Amygdala (tissue), 56 donors: ENCODE data around the gene TEKT3.

Experiments used
- DNase-seq, 56 donors: peaks; one replicate each; lab custom pipeline; 2025; lab: John Stamatoyannopoulos, UW

Gene TEKT3

DNA sequence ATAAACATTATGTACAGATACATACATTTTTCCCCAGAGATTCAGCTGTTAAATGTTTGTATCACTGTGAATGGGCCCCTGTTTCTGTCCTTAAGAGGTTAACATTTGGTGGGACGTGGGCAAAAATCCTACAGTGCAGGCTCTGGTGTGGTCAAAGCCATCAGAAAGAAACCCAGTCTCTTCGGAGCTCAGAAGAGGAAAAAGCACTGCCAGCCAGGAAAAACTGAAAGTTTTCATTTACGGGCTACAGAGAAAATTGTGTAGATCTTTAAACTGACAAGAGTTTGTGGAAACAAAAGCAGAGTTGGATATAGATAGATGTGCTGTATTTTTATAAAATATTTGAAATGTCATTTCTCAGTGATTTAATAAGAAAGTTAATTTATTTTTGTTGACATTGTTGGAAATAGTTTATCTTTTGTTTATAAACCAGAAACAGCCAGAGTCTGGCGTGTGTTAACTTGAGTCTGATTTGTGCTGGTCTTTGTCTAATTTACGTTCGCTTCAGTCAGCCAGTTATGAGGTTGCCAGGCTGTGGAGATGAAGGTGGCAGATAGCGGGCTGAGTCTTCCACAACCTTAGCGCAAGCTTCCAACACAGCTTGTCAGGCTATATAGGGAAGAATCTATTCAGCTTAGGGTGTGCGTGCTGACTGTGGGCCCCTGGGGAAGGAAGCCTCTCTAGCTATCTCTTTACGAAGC is 9.5 kb upstream of the TEKT3 start:
- DNase-seq = no peak

DNA sequence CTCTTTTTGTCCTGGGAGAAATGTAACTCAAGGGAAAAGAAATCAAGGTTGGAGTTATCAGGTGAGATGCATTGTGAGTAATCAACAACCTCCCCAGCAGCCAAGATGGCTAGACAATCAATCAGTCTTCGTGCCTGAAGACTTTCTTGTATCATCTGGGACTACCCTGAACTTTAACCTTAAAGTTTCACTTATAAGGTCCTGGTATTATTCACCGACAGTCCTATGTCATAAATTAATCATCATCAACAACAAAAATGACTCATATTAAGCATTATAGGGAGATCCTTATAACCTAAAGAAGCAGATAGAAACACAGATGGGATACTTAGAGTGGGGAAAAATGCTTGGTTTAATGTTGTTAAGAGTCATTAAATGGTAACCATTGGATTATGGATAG is 7.7 kb upstream of the TEKT3 start:
- no peak for DNase-seq

DNA sequence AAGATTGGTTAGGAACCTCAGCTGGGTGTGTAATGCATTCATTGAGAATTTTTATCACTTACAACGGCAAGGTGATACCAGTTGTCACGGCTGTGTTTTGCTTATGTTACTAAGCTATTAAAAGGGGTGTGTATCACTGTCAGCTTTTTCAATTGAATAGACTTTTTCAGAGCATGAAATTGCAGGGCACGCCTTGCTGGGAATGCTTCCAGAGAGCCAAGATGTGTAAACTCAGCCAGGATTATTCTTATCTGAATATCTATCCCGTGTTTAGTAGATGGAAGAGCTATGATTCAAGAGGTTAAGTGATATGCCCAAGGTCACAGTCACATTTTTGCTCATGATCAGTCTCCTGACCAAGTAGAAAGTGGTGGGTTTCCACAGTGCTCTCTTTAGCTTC is 6.6 kb upstream of the TEKT3 start:
- DNase-seq = no peak

DNA sequence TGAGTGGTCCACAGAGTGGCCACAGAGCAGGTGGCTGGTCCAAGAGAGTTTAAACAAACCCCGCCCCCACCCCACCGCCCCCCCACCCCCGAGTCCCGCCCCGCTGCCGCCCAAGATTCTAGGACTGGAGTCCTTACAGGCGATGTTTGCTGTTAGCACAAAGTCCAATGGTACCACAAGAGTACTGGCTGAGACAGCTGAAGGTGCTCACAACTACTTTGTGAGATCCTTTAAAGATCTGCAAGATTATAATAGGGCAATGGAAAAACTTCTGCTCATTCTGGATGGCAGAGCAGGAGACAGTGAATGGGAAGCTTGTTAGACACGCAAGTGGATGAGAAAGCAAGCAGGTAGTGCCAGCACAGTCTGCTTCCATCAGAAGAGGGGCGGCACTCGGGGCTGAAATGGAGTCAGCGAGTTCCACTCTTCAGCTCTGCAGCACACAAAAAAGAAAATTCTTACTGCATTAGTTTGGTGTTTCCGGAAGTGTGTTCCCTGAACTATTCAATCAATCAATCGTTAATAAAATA is 4.7 kb upstream of the TEKT3 start:
- DNase-seq = no peak

DNA sequence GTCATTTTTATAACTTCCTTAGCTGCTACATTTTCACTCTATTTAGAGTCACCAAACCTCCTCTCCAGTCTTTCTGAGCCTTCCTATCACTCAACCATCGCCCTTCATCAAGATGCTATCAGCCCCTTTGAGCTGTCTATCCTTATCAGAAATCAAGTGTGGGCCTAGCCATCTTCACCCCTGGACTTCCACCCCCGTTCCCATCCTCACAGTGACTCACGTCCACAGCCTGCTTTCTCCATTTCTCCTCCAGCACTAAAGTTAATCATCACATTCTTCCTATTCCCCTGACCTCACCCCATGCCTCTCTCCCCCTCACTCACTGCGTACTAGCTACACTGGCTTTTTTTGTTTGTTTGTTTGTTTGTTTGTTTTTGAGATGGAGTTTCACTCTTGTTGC is 2.4 kb upstream of the TEKT3 start:
- DNase-seq = no peak

DNA sequence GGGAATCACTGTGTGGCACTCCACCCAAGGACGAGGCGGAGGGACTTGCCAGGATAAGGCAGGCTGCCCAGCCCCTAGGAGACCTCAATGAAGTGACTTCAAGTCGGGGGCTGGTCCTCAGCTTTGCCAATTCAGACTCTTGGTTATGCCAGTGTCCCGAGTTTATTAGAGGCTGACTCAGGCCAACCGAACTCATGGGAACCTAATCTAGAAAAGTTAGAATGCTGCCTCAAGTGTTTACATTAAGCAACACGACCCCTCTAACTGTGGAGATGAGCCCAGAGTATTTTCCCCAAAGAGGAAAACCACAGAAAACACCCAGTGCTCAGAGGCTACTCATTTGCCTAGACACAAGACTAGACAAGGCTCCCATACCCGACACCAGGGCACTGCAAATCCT is 1.1 kb upstream of the TEKT3 start:
- DNase-seq = no peak

DNA sequence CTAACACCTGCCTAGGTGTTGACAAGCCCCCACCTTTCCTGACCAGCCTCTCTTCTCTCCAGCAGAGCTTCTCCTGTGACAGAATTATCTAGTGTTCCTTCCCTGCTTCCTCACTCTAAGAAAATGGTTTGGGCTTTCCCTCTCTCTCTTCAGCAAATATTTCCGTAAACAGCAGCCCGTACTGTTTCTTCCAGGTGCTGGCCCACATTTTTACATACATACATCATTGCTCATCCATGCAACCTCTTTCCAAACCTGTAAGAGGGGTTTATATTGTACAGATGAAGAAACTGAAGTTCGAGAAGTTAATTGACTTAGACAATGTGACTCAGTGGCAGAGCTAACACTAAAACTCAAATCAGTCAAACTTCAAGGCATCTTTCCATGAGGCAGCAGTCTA is 569 bp upstream of the TEKT3 start:
- DNase-seq = no peak

DNA sequence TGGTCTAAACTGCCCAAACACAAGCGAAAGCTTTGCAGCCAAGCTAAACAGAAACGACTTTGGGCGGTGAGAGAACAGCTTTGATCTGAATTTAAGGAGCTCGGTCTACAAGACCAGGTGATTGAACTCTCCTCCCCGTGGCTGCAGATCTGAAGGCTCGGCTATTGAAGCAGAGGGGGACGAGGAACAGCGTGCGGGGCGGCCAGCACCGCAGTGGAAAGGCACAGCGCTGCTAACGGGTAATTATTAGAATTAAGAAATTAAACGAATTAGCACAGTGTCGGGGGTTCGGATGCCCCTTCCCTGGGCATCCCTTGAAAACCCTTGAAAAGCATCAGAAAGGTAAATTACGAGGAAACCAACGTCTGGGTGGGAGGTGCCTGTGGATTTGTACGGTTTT is 431 bp downstream of the TEKT3 start:
- no peak for DNase-seq

DNA sequence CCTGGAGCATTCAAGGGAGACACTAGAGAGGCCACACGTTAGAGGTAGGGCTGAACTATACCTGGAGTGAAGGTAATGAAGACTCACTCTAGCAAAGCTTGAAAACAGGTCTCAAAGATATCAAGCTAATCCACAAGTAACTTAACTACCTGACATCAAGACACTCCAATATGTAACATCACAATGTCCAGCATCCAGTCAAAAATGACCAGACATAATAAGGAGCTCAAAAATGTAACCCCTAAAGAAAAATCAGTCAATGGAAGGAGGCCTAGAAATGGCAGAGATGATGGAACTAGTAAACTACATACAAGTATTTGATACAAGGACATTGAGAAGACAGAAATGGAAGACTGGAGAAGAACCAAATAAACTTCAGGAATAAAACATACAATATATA is 6.0 kb downstream of the TEKT3 start:
- DNase-seq = no peak

DNA sequence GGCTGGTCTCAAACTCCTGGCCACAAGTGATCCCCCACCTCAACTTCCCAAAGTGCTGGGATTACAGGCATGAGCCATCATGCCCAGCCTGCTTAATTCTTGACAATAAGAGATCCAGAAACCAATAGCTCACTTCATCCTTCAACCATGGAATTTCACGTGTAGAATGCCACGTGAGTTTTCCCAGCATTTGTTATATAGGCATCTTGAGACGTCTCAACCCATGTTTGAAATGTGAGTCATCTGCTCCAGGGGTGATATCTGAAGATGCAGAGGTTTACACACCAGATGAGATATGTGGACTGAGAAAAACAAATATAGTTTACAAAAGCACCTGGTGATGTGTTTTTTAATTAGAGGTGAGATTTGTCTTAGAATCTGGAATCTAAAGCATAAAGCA is 7.1 kb downstream of the TEKT3 start:
- DNase-seq = no peak

DNA sequence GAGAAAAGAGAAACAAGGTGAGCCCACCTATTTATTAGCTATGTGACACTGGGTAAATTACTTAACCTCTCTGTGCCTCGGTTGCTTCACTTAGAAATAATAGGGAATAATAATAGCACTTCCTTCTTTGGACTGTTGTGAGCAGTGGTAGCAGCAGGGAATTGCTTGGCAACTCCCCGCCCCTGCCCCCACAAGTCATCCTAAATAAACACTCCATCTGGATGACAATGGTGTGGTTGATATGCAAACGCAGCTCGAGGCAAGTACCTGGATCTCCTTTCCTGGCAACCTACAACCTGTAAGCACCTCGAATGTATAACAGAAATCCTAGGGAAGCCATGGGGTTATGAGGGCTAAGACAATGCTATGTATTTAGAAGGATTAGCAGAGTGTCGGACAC is 9.1 kb downstream of the TEKT3 start:
- no peak for DNase-seq

DNA sequence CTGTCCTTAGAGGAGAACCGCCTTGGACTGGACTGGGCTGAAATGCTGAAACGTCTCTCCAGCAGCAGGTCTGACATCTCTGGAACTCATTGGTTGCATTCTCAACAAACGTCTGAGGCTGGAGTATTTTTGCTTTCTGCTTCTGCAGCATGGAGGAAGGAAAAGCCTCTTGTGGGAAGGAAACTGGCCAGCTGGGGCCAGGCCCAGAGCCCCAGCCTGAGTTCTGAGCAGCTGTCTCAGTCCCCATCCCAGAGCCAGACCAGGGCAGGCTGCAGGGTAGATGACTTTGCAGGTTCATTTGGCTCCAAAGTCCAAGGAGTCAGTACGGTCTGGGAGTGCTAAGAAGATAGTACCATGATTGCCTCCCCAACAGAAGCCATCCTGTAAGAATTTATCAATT is 18.3 kb downstream of the TEKT3 start:
- DNase-seq = no peak

DNA sequence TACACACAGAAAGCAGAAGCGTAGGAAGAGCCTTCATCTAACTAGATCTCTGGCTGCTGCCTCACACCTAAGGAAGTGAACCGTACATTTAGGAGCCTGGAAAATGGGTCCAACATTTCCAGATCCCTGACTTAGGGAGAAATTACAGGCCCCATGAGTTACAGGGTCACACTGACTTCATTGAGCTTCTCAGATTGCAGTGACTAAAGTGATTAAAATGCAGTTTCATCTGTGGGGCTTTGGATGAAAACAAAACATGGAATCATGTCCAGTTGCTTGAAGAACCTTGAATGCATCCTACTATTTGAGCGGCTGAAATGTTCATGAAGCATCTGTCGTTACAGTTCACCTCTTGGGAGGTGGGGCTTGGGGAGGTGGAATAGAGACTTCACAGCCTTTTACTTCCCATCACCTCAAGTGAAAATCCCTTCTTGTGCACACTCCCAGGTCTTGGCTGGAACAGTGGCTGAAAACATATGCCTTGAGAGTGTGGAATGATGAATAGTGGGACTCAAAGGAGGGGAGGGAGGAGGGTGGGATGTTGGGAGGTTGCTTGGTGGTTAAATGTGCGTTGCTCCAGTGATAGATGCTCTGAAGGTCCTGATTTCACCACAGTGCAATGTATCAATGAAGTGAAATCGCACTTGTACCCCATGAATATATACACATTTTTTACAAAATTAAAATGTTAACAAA is 19.7 kb downstream of the TEKT3 start:
- DNase-seq = no peak

DNA sequence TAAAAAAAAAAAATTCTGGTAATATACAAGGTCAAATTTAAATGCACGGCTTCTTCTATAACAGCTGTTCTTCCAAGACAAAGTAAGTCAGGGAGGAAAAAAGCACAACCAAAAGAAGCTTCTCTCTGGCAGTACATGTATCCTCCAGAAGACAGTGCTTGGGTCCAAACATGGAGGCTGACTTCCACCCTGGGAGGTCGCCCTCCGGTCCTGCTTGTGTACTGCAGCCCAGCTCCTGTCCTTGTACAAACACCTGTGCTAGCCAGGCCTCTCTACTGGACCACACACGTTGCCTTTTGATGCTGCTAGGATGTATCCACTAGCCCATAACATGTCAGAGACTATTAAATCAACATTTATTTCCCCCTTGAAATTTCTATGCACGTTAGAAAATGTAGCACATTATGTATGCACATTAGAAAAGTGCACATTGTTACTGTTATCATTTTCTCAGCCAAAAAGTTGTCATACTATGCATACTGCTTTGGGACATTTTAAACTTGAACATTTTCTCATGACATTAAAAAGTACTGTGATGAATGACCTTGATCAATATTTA is 21.9 kb downstream of the TEKT3 start:
- no peak for DNase-seq

DNA sequence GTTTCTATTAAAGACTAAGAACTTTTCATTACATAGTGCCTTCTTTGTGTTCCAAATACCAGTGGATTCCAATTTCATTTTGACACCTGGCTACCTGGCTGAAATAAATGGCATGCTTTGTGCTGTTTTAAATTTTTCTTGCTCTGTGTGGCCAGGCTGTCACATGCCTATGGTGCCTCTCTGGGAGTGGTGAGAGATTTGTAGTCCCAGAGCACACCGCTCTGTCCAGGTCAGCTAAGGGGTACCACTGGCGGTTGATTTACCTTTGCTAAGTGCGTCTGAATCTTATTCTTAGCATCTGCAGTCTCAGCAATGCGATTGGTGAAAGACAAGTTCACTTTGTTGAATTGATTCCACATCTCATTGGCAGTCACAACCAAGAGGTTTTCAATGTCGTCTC is 29.4 kb downstream of the TEKT3 start:
- DNase-seq = no peak

DNA sequence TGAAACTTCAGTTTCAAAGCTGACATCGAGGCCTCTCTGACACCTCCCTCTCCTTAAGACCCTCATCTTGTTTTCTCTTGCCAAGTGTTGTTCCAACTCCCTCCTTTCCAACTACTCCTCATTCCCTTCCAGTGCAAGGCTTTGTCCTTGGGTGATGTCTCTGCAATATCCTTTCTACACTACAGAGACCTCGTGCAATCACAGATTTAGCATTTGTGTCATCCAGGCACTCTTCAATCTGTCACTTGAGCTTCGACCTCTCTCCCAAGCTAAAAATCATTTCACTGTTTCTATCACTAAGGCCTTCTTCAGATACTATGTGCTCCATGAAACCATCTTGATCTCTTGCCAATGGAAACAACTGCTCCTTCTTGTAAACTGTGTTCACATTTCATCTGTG is 31.6 kb downstream of the TEKT3 start:
- no peak for DNase-seq

DNA sequence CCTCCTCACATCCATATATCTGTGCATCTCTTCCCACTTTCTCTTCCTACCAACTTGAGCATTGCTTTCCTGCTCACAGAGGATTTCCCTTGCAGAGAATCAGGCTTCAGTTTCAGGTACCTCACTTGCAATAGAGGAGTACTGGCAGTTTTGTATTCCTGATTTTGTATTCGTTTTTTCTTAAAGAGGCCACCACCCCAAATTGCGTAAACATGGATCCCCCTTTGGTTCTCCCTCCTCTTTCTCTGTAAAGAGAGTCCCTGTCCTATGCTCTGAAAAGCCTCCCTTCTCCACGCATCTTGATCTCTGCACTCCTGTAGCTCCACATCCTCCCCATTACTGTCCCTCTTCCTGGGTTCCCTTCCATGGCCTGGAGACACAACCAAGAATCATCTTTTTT is 32.2 kb downstream of the TEKT3 start:
- DNase-seq = no peak

DNA sequence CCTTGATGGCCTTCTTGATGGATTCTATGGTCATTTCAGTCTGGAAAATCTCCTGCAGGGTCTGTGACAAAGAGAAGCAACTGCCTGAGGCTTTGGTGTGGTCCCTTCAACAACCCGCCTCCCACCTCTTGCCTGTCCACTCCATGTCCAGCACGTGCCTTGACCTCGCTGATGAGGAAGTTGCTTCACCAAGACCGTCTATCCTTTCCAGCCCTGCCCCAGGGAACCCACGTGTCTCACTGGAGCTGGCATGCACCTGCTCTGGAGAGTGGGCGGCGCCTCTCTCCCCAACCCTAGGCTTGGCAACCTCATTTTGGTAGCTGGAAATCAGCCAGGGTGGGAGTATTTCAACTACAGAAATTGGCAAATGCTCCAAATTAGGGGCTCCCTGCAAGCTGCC is 32.6 kb downstream of the TEKT3 start:
- DNase-seq = no peak

DNA sequence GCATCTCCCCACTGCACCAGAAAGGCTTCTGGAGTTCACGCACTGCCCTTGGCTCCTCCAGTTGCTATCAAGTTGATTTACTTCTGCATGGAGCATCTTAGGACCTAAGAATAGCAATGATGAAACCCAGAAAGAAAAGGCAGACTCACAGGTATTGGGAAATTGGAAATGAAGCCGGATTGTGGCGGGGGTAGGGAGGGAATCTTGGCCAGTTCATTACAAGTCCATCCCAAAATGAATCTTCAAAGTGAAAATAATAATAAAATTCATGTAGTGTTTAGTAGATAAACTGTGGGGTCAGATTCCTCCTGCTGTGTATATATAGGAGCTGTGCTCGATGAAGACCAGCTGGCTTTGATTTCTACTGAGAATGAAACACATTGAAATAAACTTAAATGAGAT is 33.7 kb downstream of the TEKT3 start:
- no peak for DNase-seq

DNA sequence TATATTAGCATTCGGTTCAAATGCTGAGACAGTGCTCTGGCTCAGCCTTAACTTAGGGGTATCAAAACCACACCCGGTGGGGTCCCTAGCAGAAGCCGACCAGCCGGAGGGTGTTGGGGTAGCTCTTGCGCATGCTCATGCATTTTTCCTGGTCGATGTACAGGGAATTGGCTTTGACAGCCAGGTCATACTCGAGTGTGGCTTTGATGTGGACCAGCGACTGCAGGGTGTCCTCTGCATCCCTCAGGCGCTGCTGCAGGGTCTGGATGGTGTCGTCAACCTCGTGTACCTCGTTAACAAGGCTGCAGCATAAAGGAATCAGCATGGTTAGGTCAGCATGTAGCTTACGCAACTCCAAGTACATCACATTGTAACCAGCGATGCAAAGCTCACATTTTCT is 37.5 kb downstream of the TEKT3 start:
- DNase-seq = no peak

DNA sequence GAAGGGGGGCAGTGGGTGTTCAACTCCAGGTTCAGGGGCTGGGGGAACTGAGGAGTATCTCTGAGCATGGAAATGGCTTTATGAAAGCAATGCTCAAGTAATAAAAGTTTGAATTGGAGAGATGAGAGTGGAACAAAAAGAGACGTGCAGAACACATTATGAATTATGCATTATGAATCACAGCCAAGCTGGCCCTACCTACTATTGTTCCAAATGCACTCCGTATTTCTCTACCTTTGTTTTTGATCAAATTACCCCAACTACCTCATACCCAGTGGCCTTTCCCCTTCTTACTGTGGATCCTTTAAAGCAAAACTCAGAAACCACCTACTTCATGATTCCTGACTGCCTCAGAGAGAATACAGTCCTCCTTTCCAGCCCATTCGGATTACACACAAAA is 38.1 kb downstream of the TEKT3 start:
- DNase-seq = no peak

DNA sequence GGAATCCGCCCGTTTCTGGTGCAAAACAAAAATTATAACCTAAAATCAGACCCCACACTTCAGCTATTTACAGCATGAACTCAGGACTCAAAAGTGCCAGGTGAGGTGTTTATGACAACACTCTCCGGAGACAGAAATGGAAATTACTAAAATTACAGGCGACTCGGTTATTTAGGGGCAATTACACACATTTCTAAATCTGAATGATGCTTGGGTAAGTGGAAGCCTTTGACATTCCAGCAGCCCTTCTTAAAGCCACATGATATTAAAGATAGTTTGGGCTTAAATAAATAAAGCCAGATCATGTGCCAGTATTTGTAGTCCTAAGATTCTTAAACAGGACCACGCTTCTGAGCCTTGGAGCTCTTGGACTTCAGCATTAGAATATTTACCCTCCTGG is 39.6 kb downstream of the TEKT3 start:
- no peak for DNase-seq
